ENCODE results near the gene IGDCC3. TPM values are rescaled to one million over a fixed set of nuclear protein-coding genes. Genes with fewer than 3 reads are reported as not detected.

The IGDCC3 gene
- total RNA-seq, 1 experiment from 2014 or later, result 53.5 TPM

DNA sequence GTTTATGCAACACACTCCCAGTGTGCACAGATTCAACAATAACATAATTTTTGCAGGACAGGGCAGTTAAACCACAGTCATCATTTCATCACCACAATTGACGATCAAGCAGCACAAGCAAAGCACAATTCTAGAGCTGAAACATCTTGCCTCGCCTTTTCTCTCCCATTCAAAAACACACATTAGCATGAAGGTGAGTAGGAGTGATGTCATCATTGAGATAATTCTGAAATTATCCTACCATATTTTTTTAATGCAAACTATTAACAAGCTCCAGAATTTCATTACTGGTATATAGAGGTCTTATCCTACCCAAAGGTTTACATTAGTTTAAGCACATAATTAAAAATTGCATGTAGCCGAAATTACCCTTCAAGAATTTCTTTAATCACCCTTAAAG lies 3.5 kb downstream of the IGDCC3 start (continued):
- TF ChIP-seq NFATC4 (CRISPR knock-in tag; IDR thresholded peaks at IDR 0.05), result no peak
- TF ChIP-seq CREB1 (CRISPR knock-in tag; IDR thresholded peaks at IDR 0.05), result no peak
- no peak for TF ChIP-seq GRHL2 (CRISPR knock-in tag; IDR thresholded peaks at IDR 0.05; ENCODE audit: insufficient replicate concordance, severe bottlenecking)

DNA sequence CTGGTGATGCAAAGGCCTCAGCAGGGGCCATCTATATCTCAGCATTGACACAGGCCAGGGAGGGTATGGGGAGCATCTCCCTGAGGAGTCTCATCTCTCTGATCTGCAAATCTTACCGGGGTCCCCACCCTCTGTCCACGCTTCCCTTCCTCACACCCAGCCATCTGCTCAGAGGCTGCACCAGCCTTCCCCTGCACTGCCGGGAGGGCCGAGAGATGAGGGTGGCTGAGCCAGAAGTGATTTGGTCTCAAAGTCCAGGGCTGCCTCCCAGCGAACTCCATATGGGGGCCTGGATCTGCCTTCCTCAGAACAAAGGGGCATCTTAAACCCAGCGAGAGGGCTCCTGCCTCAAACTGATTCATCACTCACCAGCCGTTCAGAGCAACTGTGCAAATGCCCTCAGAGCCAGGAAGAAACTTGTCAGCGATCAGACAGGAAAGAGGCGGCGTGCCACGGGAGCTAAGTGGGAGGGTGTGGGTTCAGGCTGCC lies 4.6 kb downstream of the IGDCC3 start:
- TF ChIP-seq, protein P1, sequence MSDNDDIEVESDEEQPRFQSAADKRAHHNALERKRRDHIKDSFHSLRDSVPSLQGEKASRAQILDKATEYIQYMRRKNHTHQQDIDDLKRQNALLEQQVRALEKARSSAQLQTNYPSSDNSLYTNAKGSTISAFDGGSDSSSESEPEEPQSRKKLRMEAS (CRISPR knock-in tag; IDR thresholded peaks at IDR 0.05), result no peak
- TF ChIP-seq JUN (CRISPR knock-in tag; IDR thresholded peaks at IDR 0.05) (no peak), MXD4 (CRISPR knock-in tag; IDR thresholded peaks at IDR 0.05; ENCODE audit: borderline replicate concordance) (no peak), HMGA2 (CRISPR knock-in tag; IDR thresholded peaks at IDR 0.05) (no peak), GRHL2 (CRISPR knock-in tag; IDR thresholded peaks at IDR 0.05; ENCODE audit: insufficient replicate concordance, severe bottlenecking) (no peak), CREM (CRISPR knock-in tag; IDR thresholded peaks at IDR 0.05) (no peak), NFYB (CRISPR knock-in tag; conservative IDR thresholded peaks at IDR 0.05; ENCODE audit: low read depth) (no peak), ETV6 (CRISPR knock-in tag; IDR thresholded peaks at IDR 0.05) (no peak), RORB (CRISPR knock-in tag; IDR thresholded peaks at IDR 0.05) (no peak), PRRX2 (CRISPR knock-in tag; IDR thresholded peaks at IDR 0.05) (no peak), SOX15 (CRISPR knock-in tag; IDR thresholded peaks at IDR 0.05) (no peak), SP1 (CRISPR knock-in tag; conservative IDR thresholded peaks at IDR 0.05) (no peak)
- TF ChIP-seq, protein P2, sequence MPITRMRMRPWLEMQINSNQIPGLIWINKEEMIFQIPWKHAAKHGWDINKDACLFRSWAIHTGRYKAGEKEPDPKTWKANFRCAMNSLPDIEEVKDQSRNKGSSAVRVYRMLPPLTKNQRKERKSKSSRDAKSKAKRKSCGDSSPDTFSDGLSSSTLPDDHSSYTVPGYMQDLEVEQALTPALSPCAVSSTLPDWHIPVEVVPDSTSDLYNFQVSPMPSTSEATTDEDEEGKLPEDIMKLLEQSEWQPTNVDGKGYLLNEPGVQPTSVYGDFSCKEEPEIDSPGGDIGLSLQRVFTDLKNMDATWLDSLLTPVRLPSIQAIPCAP (CRISPR knock-in tag; IDR thresholded peaks at IDR 0.05), result no peak
- TF ChIP-seq, protein P3, sequence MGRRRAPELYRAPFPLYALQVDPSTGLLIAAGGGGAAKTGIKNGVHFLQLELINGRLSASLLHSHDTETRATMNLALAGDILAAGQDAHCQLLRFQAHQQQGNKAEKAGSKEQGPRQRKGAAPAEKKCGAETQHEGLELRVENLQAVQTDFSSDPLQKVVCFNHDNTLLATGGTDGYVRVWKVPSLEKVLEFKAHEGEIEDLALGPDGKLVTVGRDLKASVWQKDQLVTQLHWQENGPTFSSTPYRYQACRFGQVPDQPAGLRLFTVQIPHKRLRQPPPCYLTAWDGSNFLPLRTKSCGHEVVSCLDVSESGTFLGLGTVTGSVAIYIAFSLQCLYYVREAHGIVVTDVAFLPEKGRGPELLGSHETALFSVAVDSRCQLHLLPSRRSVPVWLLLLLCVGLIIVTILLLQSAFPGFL (CRISPR knock-in tag; IDR thresholded peaks at IDR 0.05; ENCODE audit: borderline replicate concordance), result no peak
- TF ChIP-seq, protein P4, sequence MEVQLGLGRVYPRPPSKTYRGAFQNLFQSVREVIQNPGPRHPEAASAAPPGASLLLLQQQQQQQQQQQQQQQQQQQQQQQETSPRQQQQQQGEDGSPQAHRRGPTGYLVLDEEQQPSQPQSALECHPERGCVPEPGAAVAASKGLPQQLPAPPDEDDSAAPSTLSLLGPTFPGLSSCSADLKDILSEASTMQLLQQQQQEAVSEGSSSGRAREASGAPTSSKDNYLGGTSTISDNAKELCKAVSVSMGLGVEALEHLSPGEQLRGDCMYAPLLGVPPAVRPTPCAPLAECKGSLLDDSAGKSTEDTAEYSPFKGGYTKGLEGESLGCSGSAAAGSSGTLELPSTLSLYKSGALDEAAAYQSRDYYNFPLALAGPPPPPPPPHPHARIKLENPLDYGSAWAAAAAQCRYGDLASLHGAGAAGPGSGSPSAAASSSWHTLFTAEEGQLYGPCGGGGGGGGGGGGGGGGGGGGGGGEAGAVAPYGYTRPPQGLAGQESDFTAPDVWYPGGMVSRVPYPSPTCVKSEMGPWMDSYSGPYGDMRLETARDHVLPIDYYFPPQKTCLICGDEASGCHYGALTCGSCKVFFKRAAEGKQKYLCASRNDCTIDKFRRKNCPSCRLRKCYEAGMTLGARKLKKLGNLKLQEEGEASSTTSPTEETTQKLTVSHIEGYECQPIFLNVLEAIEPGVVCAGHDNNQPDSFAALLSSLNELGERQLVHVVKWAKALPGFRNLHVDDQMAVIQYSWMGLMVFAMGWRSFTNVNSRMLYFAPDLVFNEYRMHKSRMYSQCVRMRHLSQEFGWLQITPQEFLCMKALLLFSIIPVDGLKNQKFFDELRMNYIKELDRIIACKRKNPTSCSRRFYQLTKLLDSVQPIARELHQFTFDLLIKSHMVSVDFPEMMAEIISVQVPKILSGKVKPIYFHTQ (CRISPR knock-in tag; IDR thresholded peaks at IDR 0.05), result no peak
- TF ChIP-seq, protein P5, sequence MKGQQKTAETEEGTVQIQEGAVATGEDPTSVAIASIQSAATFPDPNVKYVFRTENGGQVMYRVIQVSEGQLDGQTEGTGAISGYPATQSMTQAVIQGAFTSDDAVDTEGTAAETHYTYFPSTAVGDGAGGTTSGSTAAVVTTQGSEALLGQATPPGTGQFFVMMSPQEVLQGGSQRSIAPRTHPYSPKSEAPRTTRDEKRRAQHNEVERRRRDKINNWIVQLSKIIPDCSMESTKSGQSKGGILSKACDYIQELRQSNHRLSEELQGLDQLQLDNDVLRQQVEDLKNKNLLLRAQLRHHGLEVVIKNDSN (CRISPR knock-in tag; IDR thresholded peaks at IDR 0.05), result no peak
- TF ChIP-seq, protein P6, sequence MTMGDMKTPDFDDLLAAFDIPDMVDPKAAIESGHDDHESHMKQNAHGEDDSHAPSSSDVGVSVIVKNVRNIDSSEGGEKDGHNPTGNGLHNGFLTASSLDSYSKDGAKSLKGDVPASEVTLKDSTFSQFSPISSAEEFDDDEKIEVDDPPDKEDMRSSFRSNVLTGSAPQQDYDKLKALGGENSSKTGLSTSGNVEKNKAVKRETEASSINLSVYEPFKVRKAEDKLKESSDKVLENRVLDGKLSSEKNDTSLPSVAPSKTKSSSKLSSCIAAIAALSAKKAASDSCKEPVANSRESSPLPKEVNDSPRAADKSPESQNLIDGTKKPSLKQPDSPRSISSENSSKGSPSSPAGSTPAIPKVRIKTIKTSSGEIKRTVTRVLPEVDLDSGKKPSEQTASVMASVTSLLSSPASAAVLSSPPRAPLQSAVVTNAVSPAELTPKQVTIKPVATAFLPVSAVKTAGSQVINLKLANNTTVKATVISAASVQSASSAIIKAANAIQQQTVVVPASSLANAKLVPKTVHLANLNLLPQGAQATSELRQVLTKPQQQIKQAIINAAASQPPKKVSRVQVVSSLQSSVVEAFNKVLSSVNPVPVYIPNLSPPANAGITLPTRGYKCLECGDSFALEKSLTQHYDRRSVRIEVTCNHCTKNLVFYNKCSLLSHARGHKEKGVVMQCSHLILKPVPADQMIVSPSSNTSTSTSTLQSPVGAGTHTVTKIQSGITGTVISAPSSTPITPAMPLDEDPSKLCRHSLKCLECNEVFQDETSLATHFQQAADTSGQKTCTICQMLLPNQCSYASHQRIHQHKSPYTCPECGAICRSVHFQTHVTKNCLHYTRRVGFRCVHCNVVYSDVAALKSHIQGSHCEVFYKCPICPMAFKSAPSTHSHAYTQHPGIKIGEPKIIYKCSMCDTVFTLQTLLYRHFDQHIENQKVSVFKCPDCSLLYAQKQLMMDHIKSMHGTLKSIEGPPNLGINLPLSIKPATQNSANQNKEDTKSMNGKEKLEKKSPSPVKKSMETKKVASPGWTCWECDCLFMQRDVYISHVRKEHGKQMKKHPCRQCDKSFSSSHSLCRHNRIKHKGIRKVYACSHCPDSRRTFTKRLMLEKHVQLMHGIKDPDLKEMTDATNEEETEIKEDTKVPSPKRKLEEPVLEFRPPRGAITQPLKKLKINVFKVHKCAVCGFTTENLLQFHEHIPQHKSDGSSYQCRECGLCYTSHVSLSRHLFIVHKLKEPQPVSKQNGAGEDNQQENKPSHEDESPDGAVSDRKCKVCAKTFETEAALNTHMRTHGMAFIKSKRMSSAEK (CRISPR knock-in tag; IDR thresholded peaks at IDR 0.05; ENCODE audit: borderline replicate concordance), result no peak
- TF ChIP-seq, protein P7, sequence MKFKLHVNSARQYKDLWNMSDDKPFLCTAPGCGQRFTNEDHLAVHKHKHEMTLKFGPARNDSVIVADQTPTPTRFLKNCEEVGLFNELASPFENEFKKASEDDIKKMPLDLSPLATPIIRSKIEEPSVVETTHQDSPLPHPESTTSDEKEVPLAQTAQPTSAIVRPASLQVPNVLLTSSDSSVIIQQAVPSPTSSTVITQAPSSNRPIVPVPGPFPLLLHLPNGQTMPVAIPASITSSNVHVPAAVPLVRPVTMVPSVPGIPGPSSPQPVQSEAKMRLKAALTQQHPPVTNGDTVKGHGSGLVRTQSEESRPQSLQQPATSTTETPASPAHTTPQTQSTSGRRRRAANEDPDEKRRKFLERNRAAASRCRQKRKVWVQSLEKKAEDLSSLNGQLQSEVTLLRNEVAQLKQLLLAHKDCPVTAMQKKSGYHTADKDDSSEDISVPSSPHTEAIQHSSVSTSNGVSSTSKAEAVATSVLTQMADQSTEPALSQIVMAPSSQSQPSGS (CRISPR knock-in tag; IDR thresholded peaks at IDR 0.05; ENCODE audit: borderline replicate concordance, low read depth), result no peak
- TF ChIP-seq, protein P8, sequence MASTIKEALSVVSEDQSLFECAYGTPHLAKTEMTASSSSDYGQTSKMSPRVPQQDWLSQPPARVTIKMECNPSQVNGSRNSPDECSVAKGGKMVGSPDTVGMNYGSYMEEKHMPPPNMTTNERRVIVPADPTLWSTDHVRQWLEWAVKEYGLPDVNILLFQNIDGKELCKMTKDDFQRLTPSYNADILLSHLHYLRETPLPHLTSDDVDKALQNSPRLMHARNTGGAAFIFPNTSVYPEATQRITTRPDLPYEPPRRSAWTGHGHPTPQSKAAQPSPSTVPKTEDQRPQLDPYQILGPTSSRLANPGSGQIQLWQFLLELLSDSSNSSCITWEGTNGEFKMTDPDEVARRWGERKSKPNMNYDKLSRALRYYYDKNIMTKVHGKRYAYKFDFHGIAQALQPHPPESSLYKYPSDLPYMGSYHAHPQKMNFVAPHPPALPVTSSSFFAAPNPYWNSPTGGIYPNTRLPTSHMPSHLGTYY (CRISPR knock-in tag; IDR thresholded peaks at IDR 0.05), result no peak
- TF ChIP-seq, protein P9, sequence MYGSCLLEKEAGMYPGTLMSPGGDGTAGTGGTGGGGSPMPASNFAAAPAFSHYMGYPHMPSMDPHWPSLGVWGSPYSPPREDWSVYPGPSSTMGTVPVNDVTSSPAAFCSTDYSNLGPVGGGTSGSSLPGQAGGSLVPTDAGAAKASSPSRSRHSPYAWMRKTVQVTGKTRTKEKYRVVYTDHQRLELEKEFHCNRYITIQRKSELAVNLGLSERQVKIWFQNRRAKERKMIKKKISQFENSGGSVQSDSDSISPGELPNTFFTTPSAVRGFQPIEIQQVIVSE (CRISPR knock-in tag; IDR thresholded peaks at IDR 0.05; ENCODE audit: borderline replicate concordance), result no peak
- no peaks in the 10 kb centered on the region for H3K9me3 Mint-ChIP-seq
- H3K4me3 Mint-ChIP-seq, result no peak overlapping the region
- DNase-seq (ENCODE audit: low spot score), result no peak
- CTCF ChIA-PET, result interaction anchor here (4.2 kb wide), 1 partner anchor 12 kb away, joined by 14 read pairs; no protein-coding TSS in a partner anchor
- POLR2A ChIA-PET, result no interaction called here
- peaks cover 20% of the 10 kb centered on the region for H3K36me3 Mint-ChIP-seq
- no peak for ATAC-seq
- H3K27ac Mint-ChIP-seq, result no peak overlapping the region
- peaks cover 13% of the 10 kb centered on the region for H3K27me3 Mint-ChIP-seq (ENCODE audit: low read depth)
- peaks cover 48% of the 10 kb centered on the region for H3K4me1 Mint-ChIP-seq
